PC-3 (cell line): ENCODE data around the gene NUAK1. TPM values are rescaled to one million over a fixed set of nuclear protein-coding genes. Genes with fewer than 3 reads are reported as not detected.
A peak's percentile ranks its signal among the peaks of the same experiment; 100 is the strongest.

Source experiments
- ATAC-seq: fragments of 200-7000 bp; cut with Tn5 transposase; 2 replicates; pipeline ENCODE4 v1.9.1; 2020; ENCODE audit warnings: mild to moderate bottlenecking, moderate library complexity
- BruUV-seq: library from RNA; stranded (reverse); fragments of 400-500 nt; replicated peaks from 2 replicates; lab custom pipeline; 2021; lab: Mats Ljungman, UMichigan
- CTCF ChIA-PET: fragments of 300-600 bp; sonication (Branson Sonifier 250); formaldehyde crosslinking; loops from one replicate; lab custom pipeline; 2022; ENCODE audit warnings: antibody characterized with exemption; lab: Charles Lee
- POLR2A ChIA-PET: fragments of 300-600 bp; sonication (Branson Sonifier 250); formaldehyde crosslinking; loops from one replicate; lab custom pipeline; 2022; ENCODE audit warnings: antibody characterized with exemption; ENCODE audit not compliant: unreplicated experiment; lab: Charles Lee
- DNase-seq: peaks from one replicate; pipeline ENCODE4 v3.0.0-alpha.2; 2015
- H2AFZ ChIP-seq: fragments of 300-600 bp; sonication (generic); 2 replicates; pipeline ENCODE4 v1.6.0; 2016; ENCODE audit warnings: antibody characterized with exemption, low read length
- H3F3A ChIP-seq: fragments of 300-600 bp; sonication (generic); one replicate; pipeline ENCODE4 v1.6.0; 2017; ENCODE audit warnings: antibody characterized with exemption, low read length, control low read depth, mild to moderate bottlenecking; ENCODE audit not compliant: unreplicated experiment
- H3K27ac ChIP-seq: fragments of 300-600 bp; sonication (generic); 2 replicates; pipeline ENCODE4 v1.5.1; 2016; ENCODE audit warnings: mild to moderate bottlenecking, low read length
- H3K27me3 ChIP-seq: fragments of 300-600 bp; sonication (generic); 2 replicates; pipeline ENCODE4 v1.6.1; 2016; ENCODE audit warnings: low read length, mixed read lengths
- H3K36me3 ChIP-seq: fragments of 300-600 bp; sonication (generic); 2 replicates; pipeline ENCODE4 v1.6.1; 2016; ENCODE audit warnings: low read depth, mixed run types, low read length, mixed read lengths
- H3K4me1 ChIP-seq: fragments of 300-600 bp; sonication (generic); 2 replicates; pipeline ENCODE4 v1.5.1; 2016; ENCODE audit warnings: low read length; ENCODE audit not compliant: insufficient read depth
- H3K4me2 ChIP-seq: fragments of 300-600 bp; sonication (generic); 2 replicates; pipeline ENCODE4 v1.6.0; 2016; ENCODE audit warnings: low read length
- H3K4me3 ChIP-seq: fragments of 300-600 bp; sonication (generic); 2 replicates; pipeline ENCODE4 v1.5.1; 2016; ENCODE audit warnings: mild to moderate bottlenecking, low read length, mixed read lengths
- H3K79me2 ChIP-seq: fragments of 300-600 bp; sonication (generic); 2 replicates; pipeline ENCODE4 v1.6.1; 2017; ENCODE audit warnings: low read length, mixed read lengths
- H3K9ac ChIP-seq: fragments of 300-600 bp; sonication (generic); 2 replicates; pipeline ENCODE4 v1.6.0; 2016; ENCODE audit warnings: mild to moderate bottlenecking, low read length
- H3K9me2 ChIP-seq: fragments of 300-600 bp; sonication (generic); replicated peaks from 2 replicates; pipeline ENCODE4 v1.6.1; 2016; ENCODE audit warnings: mixed run types, low read length, mixed read lengths
- H3K9me3 ChIP-seq: fragments of 300-600 bp; sonication (generic); 2 replicates; pipeline ENCODE4 v1.6.1; 2016; ENCODE audit warnings: low read length, mixed read lengths
- H4K20me1 ChIP-seq: fragments of 300-600 bp; sonication (generic); 2 replicates; pipeline ENCODE4 v1.6.1; 2016; ENCODE audit warnings: low read length, mixed read lengths
- EZH2 ChIP-seq: fragments of 300-600 bp; sonication (generic); IDR thresholded peaks from one replicate; pipeline ENCODE4 v1.6.1; 2017; ENCODE audit warnings: antibody characterized with exemption, mild to moderate bottlenecking, low read length; ENCODE audit not compliant: unreplicated experiment
- EZH2phosphoT487 ChIP-seq: fragments of 300-600 bp; sonication (generic); IDR thresholded peaks from 2 replicates; pipeline ENCODE4 v1.6.1; 2018; ENCODE audit warnings: mild to moderate bottlenecking, antibody characterized with exemption, low read length, borderline replicate concordance
- intact Hi-C: fragments of 100-400 bp; cut with micrococcal nuclease; formaldehyde crosslinking; loops from 2 replicates; pipeline ENCODE4 v1.9.0; 2023
- total RNA-seq: library from RNA; depleted of rRNA; stranded (reverse); fragments of >200 nt; gene quantifications from 2 replicates; pipeline ENCODE4 v1.2.3, GENCODE V29; 2014
- TF ChIP-seq, protein P1 (sequence below): fragments of 300-600 bp; sonication (generic); conservative IDR thresholded peaks from 2 replicates; pipeline ENCODE4 v1.5.1; 2017; ENCODE audit warnings: antibody characterized with exemption, low read depth, mild to moderate bottlenecking, low read length

Gene NUAK1
- total RNA-seq, 1 experiment from 2014 or later = 9.8 TPM

DNA sequence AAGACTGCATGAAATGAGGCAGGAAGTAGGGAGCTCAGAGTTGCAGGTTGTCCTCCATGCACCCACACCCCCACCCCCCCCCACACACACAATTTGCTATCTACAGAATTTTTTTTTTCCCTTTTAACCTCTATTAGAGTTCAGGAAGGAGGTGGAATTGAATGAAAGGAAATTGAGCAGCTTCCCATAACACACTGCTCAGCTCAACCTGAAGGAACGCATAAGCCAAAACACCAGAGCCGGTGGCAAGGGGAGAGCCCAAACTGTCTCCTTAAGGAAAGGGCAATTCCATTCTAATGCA lies 74.1 kb downstream of the NUAK1 start:
- Histone ChIP-seq H3K9me3 (no peaks in the 10 kb centered on the region), H3K36me3 (peaks cover 13% of the 10 kb centered on the region), H3K4me2 (no peak overlapping the region), H3K79me2 (no peaks in the 10 kb centered on the region), H3K9me2 (no peaks in the 10 kb centered on the region), H3K4me3 (no peak overlapping the region), H3K9ac (no peak overlapping the region), H4K20me1 (no peaks in the 10 kb centered on the region), H3K4me1 (no peaks in the 10 kb centered on the region), H3K27ac (no peak overlapping the region), H3K27me3 (no peaks in the 10 kb centered on the region), H3F3A (no peaks in the 10 kb centered on the region), H2AFZ (no peak overlapping the region)
- ChIA-PET POLR2A (no interaction called here), CTCF (no interaction called here)
- TF ChIP-seq EZH2phosphoT487 = no peak
- TF ChIP-seq, protein P1, sequence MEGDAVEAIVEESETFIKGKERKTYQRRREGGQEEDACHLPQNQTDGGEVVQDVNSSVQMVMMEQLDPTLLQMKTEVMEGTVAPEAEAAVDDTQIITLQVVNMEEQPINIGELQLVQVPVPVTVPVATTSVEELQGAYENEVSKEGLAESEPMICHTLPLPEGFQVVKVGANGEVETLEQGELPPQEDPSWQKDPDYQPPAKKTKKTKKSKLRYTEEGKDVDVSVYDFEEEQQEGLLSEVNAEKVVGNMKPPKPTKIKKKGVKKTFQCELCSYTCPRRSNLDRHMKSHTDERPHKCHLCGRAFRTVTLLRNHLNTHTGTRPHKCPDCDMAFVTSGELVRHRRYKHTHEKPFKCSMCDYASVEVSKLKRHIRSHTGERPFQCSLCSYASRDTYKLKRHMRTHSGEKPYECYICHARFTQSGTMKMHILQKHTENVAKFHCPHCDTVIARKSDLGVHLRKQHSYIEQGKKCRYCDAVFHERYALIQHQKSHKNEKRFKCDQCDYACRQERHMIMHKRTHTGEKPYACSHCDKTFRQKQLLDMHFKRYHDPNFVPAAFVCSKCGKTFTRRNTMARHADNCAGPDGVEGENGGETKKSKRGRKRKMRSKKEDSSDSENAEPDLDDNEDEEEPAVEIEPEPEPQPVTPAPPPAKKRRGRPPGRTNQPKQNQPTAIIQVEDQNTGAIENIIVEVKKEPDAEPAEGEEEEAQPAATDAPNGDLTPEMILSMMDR = no peak
- BruUV-seq = no TSS peak
- no peak for DNase-seq
- intact Hi-C loops = no loop called here
- no peak for ATAC-seq

GRCh38 chr12:106063826-106064720 lies 74.7 kb downstream of the NUAK1 start:
- Histone ChIP-seq H4K20me1 (no peaks in the 10 kb centered on the region), H2AFZ (no peak overlapping the region), H3K9ac (no peak overlapping the region), H3K36me3 (peaks cover 13% of the 10 kb centered on the region), H3K9me3 (no peaks in the 10 kb centered on the region), H3K4me2 (no peak overlapping the region), H3K4me3 (no peak overlapping the region), H3K9me2 (no peaks in the 10 kb centered on the region), H3K79me2 (no peaks in the 10 kb centered on the region), H3K27me3 (no peaks in the 10 kb centered on the region), H3F3A (no peaks in the 10 kb centered on the region), H3K4me1 (no peaks in the 10 kb centered on the region), H3K27ac (no peak overlapping the region)
- no peak for ATAC-seq
- ChIA-PET CTCF (no interaction called here), POLR2A (no interaction called here)
- TF ChIP-seq EZH2 (no peak), EZH2phosphoT487 (no peak)
- TF ChIP-seq, protein P1 = no peak
- BruUV-seq = no TSS peak
- DNase-seq = no peak
- intact Hi-C loops = no loop called here

GRCh38 chr12:106062693-106063092 lies 76.1 kb downstream of the NUAK1 start:
- intact Hi-C loops = no loop called here
- POLR2A ChIA-PET = no interaction called here
- no peak overlapping the region for H3K27ac ChIP-seq

More at GRCh38 chr12:106062693-106063092, 76.1 kb downstream of the NUAK1 start:
- Histone ChIP-seq H4K20me1 (no peaks in the 10 kb centered on the region), H3K4me2 (no peak overlapping the region), H3K36me3 (peaks cover 13% of the 10 kb centered on the region), H3K79me2 (no peaks in the 10 kb centered on the region), H3K4me1 (no peaks in the 10 kb centered on the region), H3F3A (no peaks in the 10 kb centered on the region), H3K9me2 (no peaks in the 10 kb centered on the region), H3K27me3 (no peaks in the 10 kb centered on the region), H3K9ac (no peak overlapping the region), H3K4me3 (no peak overlapping the region), H3K9me3 (no peaks in the 10 kb centered on the region), H2AFZ (no peak overlapping the region)
- no TSS peak for BruUV-seq
- peak; percentile 11 for DNase-seq
- TF ChIP-seq, protein P1 = no peak
- ATAC-seq = no peak
- CTCF ChIA-PET = no interaction called here
